Activated CD4-positive, alpha-beta T cell treated with anti-CD3 and anti-CD28 coated beads for 4 hours (primary cell): ENCODE measurements around the gene ILKAP.
"Not testable (repeated sequence)": the region's sequence is repeated elsewhere in the genome, so short reads cannot be mapped to it uniquely, and the experiment has no call there.

Experiments used
- DNase-seq, 2 donors: peaks; one replicate each; pipeline ENCODE4 v3.0.0-alpha.2; 2020

Gene ILKAP

GRCh38 chr2:238187618-238188548, 15.6 kb downstream of the ILKAP start:
- DNase-seq = no peak

DNA sequence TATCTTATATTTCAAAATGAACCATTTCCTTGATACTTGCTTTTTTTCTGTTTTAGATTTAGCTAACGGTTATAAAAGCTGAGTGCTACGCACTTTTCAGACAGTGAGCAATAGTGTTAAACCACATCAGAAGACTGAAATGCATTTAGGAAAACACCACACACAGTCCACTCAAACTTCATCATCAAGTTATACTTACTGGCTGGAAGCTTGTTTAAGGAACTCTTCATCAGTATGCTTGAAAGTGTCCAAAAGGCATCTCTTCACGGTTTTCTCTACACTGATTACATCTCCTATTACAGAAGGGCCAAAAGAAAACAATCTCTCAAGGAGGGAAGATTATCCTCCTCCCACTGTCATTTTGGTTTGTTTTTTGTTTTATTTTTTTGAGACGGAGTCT, 19.7 kb downstream of the ILKAP start:
- DNase-seq = no peak

DNA sequence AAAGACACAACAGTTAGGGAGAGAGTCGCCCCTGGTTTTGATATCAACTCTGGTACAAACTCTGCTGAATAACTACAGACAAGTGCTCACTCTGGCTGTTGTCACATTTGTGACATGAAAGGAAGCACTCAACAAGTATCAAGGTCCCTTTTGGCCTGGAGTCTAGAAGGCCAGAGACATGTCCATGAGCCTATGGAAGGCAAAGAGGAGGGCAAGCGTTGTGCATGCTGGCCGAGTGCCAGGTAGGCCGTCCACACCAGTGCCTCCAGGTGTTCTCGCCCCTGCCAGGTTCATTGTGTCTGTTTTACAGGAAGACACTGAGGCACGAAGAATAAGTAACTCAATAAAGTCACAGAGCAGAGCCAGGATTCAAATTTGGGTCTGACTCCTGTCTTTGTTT, 21.1 kb downstream of the ILKAP start:
- no peak for DNase-seq

DNA sequence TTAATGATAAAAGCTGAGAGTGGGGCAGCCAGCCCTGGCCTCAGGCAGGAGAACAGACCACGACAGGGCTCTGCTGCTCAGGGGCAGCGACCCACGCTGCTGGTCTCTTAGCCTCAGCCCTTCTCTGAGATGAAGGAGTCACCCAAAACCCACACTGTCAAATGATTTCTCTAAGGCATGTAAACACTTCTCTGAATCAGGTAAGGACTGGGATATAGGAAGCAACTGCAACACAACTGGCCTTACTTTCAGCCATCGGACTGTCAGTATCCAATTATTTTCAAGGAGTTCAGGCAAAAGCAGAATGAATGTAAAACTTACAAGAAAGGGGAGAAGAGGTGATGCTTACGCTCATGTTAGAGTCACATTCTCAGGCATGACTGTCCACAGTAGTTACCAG, 22.9 kb downstream of the ILKAP start:
- no peak for DNase-seq

DNA sequence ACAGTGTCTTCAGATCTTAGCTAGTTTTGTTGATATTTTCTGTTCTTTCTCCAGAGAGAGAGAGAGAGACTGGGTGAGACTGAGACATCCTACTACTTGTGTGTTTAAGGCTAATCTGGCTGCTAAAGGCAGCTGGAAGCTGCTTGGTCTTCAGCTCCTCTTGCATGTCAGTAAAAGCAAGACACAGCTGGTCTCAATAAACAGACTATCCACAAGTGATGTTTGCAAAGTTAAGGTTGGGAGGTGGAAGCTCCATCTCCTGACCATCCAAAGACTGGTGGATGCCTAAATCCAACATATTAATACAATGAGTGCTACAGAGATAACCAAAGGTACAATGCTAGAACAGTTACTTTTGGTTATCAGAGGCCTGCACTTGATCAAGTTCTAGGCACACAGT, 26.9 kb downstream of the ILKAP start:
- no peak for DNase-seq

GRCh38 chr2:238174701-238175100, 28.8 kb downstream of the ILKAP start:
- no peak for DNase-seq

- no peak for DNase-seq
Measured at GRCh38 chr2:238174291-238174690, 29.2 kb downstream of the ILKAP start.

DNA sequence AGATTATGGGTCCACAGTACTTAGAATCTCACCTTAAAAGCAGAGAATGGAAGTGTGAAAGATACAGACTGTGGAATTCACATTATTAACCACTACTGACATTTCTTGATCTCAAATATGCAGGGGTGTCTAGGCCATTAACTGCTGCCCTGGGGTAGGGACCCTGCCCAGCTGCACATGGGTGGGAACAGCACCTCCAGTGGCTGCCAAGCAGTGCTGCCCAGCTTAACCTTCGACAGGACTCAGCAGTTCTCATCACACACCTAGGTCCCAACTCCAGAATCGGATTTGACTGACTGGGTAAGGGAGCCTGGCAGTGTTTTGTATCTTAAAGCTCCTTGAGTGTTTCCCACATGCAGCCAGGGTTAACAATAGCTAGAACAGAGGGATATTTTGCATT, 29.8 kb downstream of the ILKAP start:
- no peak for DNase-seq

DNA sequence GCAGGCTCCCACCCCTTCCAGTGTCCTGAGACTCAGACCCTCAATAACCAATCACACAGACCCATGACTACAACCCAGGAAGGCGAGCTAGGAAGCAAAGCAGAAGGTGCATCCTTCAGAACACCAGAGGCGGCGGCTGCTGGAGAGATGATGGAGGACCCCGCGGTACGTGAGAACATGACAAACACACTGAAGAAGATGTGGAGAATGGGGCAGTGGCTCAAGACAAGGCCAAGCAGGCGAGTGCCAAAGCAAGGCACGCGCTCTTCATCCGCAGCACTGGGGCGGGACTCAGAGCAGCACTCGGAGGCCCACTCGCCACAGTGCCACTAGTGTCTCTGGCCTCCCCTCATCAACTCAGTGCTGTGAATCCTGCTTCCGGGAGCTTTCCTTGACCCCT, 31.1 kb downstream of the ILKAP start:
- no peak for DNase-seq

DNA sequence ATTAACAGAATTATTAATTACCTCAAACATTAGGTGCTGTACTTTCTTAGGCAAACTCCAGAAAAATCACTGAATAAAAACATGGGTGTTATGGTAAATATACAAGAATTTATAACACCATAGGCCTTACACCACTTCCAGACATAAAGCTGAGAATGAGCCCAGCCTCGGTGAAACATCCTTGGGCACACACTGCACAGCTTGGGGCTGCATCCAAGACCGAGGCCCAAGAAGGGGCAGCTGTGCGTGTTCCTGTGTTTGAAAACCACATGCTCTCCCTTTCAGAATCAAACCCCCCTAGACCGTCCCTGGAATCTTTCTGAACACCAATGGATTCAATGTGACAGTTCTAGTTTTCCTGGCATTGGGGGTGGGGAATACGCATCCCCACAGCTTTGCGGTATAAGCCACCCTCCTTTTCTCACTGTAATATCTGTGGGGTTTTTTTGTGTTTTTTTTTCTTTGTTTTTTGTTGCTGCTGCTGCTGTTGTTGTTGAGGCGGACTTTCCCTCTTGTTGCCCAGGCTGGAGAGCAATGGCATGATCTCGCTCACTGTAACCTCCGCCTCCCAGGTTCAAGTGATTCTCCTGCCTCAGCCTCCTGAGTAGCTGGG, 31.8 kb downstream of the ILKAP start:
- no peak for DNase-seq

- DNase-seq = not testable (repeated sequence)
Measured at GRCh38 chr2:238171072-238171431, 32.4 kb downstream of the ILKAP start.

DNA sequence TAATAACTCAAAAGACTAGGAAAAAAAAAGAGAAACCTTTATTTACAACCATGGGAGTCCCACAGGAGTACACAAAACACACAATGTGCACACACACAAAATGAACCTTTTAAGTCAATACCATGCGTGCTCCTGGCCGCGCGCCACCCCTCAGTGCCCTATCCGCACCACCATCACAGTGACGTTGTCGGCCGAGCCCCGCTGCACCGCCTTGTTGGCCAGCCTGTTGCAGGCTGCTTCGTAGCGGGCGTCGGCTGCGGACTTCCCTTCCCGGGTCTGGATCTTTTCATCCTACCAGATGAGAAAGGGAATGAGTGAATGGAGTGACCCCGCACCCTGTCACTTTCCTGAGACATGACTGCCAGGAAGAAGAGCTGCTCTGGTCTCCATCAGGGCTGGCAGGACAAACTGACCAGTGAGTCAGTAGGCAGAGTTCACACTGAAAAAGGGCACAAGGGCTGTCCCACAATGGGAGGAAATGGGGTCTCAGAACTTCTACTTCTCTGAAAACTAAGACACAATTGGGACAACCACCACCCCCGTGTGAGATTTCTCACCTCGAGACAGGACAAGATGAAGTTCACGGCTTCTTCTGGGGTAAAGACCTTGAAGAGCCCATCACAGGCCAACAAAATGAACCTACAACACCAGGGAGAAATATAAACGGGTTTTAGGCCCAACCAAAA, 33.0 kb downstream of the ILKAP start:
- no peak for DNase-seq

GRCh38 chr2:238169708-238170251, 33.7 kb downstream of the ILKAP start:
- no peak for DNase-seq

DNA sequence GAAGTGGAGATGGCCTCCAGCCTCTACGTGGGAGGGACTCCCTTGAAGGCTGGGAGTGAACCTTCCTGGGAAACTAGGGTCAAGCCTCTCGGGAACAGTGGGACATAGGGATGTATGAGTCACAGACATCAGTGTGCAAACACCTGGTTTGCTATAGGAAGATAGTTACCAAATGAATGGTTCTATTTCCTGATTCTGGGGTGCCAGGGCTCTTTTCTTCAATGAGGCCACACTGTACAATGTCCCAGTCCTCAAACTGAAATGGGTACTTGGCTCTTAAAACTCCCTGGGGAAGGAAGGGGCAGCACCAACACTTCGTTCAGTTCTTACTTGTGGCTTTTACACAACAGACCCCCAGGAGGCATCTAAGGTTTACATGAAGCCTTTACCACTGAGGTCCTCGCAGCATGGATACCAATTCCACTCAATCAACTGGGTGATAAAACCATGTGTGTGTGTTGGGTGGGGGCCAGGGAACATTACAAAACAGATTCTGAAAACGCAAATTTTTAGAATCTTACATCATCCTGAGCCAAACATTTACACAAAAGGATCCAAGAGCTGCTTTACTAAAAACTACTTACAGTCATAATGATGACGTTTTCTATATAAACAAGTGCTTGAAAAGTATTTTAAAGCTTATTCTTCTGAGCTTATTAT, 34.3 kb downstream of the ILKAP start:
- no peak for DNase-seq

GRCh38 chr2:238168196-238169047, 35.1 kb downstream of the ILKAP start:
- DNase-seq = no peak

DNA sequence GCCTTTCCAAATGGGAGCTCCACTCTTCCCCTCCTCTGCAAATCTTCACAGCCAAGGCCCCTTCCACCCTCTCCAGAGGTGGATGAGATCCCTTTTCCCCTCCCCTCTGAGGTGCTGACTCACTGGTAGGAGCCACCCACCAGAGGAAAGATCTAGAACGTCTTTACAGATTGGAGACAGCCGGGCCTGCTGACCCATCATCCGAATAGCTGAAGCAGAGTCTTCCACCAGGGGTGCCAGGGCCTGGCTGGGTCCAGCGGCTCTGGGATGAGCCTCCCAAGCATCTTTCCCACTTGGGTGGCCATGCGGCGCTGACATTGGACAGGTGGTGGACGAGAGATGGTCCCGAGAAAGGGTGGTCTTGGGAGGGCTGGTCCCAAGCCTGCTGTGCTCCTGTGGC, 35.7 kb downstream of the ILKAP start:
- DNase-seq = no peak

- no peak for DNase-seq
Measured at GRCh38 chr2:238167344-238167715, 36.2 kb downstream of the ILKAP start.

- DNase-seq = no peak
Measured at GRCh38 chr2:238166391-238167343, 36.8 kb downstream of the ILKAP start.

GRCh38 chr2:238165288-238165921, 38.1 kb downstream of the ILKAP start:
- no peak for DNase-seq

GRCh38 chr2:238164906-238165287, 38.6 kb downstream of the ILKAP start:
- no peak for DNase-seq
